Activated CD8-positive, alpha-beta memory T cell treated with anti-CD3 and anti-CD28 coated beads, Interleukin-2, amount 50 U/mL, for 24 hours (primary cell): ENCODE data around the gene STAB1.

Experiments used
- DNase-seq: peaks from one replicate; pipeline ENCODE4 v3.0.0-alpha.2; 2020; ENCODE audit errors: extremely low read depth

The STAB1 gene

DNA sequence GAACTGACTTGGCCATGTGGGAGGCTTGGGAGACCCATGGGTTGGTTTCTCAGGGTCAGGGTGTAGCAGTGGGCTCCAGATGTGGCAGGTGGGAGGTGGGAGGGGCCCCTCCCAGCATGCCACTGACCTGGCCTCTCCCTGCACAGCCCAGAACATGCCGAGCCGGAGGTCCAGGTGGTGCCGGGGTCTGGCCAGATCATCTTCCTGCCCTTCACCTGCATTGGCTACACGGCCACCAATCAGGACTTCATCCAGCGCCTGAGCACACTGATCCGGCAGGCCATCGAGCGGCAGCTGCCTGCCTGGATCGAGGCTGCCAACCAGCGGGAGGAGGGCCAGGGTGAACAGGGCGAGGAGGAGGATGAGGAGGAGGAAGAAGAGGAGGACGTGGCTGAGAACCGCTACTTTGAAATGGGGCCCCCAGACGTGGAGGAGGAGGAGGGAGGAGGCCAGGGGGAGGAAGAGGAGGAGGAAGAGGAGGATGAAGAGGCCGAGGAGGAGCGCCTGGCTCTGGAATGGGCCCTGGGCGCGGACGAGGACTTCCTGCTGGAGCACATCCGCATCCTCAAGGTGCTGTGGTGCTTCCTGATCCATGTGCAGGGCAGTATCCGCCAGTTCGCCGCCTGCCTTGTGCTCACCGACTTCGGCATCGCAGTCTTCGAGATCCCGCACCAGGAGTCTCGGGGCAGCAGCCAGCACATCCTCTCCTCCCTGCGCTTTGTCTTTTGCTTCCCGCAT lies 7.9 kb upstream of the STAB1 start:
- DNase-seq: no peak

DNA sequence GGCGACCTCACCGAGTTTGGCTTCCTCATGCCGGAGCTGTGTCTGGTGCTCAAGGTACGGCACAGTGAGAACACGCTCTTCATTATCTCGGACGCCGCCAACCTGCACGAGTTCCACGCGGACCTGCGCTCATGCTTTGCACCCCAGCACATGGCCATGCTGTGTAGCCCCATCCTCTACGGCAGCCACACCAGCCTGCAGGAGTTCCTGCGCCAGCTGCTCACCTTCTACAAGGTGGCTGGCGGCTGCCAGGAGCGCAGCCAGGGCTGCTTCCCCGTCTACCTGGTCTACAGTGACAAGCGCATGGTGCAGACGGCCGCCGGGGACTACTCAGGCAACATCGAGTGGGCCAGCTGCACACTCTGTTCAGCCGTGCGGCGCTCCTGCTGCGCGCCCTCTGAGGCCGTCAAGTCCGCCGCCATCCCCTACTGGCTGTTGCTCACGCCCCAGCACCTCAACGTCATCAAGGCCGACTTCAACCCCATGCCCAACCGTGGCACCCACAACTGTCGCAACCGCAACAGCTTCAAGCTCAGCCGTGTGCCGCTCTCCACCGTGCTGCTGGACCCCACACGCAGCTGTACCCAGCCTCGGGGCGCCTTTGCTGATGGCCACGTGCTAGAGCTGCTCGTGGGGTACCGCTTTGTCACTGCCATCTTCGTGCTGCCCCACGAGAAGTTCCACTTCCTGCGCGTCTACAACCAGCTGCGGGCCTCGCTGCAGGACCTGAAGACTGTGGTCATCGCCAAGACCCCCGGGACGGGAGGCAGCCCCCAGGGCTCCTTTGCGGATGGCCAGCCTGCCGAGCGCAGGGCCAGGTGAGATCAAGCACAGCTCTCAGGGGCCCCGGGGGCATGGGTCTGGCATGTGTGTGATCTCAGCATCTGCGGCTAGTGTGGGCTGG lies 7.1 kb upstream of the STAB1 start:
- DNase-seq: no peak

DNA sequence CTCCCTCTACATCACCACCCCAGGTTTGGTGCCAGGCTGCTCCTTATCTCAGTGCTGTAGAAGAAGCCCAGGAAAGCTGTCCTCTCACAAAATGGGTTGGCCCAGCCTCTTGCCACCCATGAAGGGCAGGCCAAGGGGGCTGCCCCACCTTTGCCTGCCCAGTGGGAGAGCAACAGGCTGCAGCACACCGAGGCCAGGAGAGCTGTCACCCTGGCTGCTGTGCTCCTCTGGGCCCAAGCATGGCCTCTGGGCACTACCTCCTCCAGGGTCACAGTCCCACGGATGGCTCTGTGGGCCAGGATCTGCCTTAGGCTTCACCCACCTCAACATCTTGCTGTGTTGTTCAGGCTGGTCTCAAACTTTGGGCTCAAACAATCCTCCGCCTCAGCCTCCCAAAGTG lies 6.4 kb upstream of the STAB1 start:
- DNase-seq: no peak

DNA sequence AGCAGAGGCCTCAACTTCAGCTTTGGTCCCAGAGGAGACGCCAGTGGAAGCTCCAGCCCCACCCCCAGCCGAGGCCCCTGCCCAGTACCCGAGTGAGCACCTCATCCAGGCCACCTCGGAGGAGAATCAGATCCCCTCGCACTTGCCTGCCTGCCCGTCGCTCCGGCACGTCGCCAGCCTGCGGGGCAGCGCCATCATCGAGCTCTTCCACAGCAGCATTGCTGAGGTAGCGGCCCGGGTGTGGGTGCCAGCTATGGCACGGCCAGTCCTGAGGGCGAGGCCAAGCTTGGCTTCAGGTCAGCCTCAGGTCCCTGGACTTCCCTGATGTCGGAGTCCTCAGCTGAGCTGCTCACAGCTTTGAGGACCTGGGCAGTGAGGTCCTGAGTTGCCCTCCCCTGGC lies 5.7 kb upstream of the STAB1 start:
- no peak for DNase-seq

DNA sequence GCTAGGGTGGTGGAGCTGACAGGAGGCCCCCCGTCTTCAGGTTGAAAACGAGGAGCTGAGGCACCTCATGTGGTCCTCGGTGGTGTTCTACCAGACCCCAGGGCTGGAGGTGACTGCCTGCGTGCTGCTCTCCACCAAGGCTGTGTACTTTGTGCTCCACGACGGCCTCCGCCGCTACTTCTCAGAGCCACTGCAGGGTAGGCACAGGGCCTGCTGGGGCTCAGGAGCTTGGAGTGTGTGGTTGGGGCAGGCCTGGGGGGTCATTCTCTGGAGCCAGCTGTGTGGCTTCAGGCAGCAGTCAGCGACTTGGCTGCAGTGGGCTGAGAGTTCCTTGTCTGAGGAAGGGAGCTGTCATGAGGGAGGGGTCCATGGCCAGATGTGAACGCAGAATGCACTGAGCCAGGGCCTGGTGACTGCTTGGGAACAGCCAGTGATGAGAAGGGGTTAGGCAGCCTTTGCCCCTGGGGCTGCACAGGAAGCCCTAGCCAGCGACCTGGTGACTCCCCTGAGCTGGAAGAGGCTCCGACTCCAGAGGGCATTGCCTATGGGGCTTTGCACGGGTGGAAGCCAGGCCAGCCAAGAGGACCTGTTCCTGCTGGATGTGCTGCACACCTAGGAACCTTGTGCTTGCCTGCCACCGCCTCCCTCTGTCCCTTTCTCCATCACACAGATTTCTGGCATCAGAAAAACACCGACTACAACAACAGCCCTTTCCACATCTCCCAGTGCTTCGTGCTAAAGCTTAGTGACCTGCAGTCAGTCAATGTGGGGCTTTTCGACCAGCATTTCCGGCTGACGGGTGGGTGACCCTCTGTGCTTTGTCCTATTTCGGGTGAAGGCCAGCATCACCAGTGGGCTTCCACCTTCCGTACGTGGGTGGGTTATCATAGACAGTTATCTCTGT lies 4.9 kb upstream of the STAB1 start:
- no peak for DNase-seq

DNA sequence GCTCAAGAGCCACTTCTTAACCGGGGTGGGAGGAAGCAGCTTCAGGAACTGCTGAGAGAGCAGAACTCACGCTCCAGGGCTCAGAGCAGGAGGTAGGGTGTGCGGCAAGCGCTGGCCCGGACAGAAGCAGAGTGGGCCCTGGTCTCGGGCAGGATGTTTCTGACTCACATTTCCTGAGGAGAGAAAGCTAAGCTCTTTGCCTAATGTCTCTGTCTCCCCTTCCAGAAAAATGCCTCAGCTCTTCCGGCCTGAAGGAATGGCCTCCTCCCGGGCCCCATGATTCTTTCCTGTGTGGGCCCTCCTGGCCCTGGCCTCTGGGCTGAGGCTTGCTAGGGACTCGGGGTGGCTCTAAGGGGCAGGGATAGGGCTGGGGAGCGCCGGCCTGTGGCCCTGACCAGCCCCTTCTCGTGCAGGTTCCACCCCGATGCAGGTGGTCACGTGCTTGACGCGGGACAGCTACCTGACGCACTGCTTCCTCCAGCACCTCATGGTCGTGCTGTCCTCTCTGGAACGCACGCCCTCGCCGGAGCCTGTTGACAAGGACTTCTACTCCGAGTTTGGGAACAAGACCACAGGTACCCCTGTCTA lies 4.1 kb upstream of the STAB1 start:
- DNase-seq: no peak

DNA sequence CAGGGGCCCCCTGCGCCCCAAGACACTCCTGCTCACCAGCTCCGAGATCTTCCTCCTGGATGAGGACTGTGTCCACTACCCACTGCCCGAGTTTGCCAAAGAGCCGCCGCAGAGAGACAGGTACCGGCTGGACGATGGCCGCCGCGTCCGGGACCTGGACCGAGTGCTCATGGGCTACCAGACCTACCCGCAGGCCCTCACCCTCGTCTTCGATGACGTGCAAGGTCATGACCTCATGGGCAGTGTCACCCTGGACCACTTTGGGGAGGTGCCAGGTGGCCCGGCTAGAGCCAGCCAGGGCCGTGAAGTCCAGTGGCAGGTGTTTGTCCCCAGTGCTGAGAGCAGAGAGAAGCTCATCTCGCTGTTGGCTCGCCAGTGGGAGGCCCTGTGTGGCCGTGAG lies 3.1 kb upstream of the STAB1 start:
- DNase-seq: no peak

- no peak for DNase-seq
Measured at GRCh38 chr3:52493232-52494017, 1.7 kb upstream of the STAB1 start.

- no peak for DNase-seq
Measured at GRCh38 chr3:52494445-52494844, 693 bp upstream of the STAB1 start.

DNA sequence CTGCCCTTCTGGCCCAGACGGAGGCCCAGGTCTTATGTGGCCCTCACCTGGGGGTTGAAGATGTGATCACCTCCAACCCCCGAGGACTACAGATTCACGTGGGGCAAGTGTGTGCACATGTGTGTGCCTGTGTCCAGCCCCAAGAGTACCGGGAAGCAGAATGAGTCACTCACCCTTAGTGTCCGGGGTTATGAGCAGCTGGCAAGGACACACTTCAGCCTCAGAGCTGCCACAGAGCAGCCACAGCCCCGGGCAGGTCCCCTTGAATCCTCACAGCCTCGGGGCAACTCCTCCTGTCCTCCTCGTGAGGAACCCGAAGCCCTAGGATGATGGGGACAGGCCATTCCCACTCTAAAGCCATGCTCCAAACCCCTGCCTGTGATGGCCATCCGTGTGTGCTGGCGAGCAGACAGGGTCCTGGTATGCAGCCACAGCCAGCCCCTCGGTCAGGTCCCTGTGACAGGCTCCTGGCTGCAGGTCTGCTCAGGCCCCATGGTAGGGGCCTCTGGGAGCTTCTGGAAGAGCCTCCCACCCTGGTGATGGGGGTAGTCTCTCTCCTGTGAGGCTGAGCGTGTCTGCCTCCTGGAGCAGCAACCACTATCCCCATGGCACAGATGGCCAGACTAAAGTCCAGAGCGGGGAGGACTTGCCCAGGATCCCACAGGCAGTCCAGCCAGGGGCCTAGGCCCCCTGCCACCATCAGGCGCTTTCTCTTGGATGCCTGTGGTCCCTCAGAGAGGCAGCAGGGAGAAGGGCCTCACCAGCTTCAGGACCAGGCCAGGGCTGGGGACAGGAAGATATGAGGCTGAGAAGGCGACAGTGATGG lies 852 bp downstream of the STAB1 start:
- DNase-seq: no peak

DNA sequence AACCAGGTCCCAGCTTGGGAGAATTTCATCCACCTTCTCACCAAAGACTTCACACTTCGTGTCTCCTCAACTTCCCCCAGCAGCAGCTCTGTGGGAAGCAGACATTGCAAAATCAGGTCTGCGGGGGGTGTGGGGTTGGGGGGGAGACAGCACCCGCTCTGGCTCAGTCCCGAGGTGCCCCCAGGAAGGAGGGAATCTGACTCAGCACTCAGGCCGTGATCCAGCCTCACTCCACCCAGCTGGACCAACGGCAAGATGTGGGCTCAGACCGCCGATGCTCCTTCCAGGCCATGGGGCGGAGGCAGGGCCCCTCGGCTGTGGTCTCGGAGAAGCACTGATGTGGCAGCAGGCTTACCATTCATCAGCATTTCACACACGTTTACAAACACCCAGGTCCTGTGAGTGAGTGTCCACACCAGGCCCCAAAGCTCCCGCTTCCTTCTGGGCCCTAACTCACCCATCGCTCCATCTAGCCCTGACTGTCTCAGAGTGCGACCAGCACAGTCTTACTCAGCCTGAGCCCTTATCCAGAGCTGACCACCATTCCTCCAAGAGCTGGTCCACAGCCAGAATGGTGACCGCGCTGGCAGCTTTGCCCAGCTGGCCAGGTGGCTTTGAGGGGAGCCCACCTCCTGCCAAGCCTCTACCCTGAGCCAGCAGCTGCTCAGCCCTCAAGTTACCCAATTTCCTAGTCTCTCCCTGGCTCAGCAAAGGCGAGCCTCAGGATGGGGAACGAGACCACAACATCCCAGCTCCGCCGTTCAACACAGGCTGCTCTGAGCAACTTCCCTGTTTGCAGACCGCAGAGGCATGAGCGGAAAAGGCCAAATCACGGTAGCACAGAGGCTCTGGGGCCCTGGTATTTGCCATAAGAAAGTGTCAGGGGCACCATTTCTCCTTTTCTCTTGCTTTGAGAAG lies 3.3 kb downstream of the STAB1 start:
- DNase-seq: no peak

DNA sequence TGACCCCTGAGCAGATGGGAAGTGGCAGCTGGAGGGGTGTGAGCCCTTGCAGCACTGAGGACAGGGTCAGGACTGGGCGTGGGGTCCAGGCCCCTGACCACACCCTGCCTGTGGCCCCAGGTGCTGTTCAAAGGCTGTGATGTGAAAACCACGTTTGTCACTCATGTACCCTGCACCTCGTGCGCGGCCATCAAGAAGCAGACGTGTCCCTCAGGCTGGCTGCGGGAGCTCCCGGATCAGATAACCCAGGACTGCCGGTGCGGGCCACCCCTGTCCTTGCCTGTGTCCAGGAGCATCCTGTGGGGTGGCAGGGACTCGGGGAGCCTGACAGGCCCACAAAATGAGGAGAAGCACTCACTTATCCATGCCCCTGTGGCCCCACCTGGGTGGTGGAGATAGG lies 5.9 kb downstream of the STAB1 start:
- no peak for DNase-seq

DNA sequence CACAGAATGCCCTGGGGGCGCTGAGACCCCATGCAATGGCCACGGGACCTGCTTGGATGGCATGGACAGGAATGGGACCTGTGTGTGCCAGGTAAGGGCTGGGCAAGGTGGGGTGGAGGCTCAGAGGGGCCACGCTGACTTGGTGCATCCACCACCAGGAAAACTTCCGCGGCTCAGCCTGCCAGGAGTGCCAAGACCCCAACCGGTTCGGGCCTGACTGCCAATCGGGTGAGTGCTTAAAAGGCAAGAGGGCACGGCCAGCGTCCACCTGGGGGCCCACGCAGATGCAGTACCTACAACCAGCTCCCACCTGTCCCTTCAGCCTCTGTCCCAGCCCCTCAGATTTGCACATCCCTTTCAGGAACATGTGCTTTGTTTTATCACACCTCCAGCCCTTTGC lies 6.9 kb downstream of the STAB1 start:
- no peak for DNase-seq

GRCh38 chr3:52502808-52503350 lies 7.7 kb downstream of the STAB1 start:
- DNase-seq: no peak

DNA sequence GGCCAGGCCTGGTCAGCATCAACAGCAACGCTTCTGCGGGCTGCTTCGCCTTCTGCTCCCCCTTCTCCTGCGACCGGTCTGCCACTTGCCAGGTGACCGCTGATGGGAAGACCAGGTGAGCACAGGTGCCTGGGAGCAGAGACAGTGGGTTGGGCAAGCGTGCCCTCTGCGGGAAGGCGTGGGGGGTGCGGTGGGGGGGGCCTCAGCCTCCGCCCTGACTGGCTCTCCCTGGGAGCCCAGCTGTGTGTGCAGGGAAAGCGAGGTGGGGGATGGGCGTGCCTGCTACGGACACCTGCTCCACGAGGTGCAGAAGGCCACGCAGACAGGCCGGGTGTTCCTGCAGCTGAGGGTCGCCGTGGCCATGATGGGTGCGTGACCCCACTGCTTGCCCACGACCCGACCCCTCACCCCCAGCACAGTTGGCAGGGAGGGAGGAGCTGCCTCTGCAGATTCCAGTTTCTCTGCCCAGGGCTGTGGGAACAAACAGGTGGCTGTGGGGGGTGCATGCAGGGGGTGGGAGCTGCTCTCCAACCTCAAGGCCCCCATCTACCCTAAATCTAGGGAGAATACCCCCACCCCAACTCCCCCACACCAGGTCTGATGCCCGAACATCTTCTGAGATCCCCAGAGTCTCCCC lies 8.8 kb downstream of the STAB1 start:
- no peak for DNase-seq

- DNase-seq: no peak
Measured at GRCh38 chr3:52504977-52505376, 9.8 kb downstream of the STAB1 start.

GRCh38 chr3:52506266-52506966 lies 11.3 kb downstream of the STAB1 start:
- DNase-seq: no peak

GRCh38 chr3:52507359-52507758 lies 12.2 kb downstream of the STAB1 start:
- DNase-seq: no peak
